Spleen (tissue), 11 donors: ENCODE results near the gene RDH12. TPM values are rescaled to one million over a fixed set of nuclear protein-coding genes. Genes with fewer than 3 reads are reported as not detected.

Experiments used
- DNase-seq: peaks from one replicate; pipeline ENCODE4 v3.0.0-alpha.2; 2020
- H3K27ac ChIP-seq, 8 donors: fragments of 200-600 bp; sonication (generic) in 7 of 8; 1 replicate in 4 of 8; 2 replicates in 4 of 8; pipeline versions ENCODE4 v1.5.0 to v1.8.0; 2016 to 2021; ENCODE audit warnings: inconsistent platforms in 4 of 8, mild to moderate bottlenecking in 4 of 8, moderate library complexity in 1 of 8
- H3K27me3 ChIP-seq, 7 donors: fragments of 200-600 bp; sonication (generic) in 6 of 7; replicated peaks in 1 of 7; 1 replicate in 4 of 7; 2 replicates in 3 of 7; pipeline versions ENCODE4 v1.5.0 to v1.8.0; 2016 to 2021; ENCODE audit warnings: inconsistent platforms in 3 of 7, mild to moderate bottlenecking in 1 of 7
- H3K36me3 ChIP-seq, 6 donors: fragments of 200-600 bp; sonication (generic) in 5 of 6; 1 replicate in 4 of 6; 2 replicates in 2 of 6; pipeline versions ENCODE4 v1.5.0 to v1.8.0; 2016 to 2021; ENCODE audit warnings: inconsistent platforms in 2 of 6
- H3K4me1 ChIP-seq, 6 donors: fragments of 200-600 bp; sonication (generic) in 5 of 6; 1 replicate in 3 of 6; 2 replicates in 3 of 6; pipeline versions ENCODE4 v1.5.0 to v1.8.0; 2016 to 2021; ENCODE audit warnings: inconsistent platforms in 3 of 6
- H3K4me3 ChIP-seq, 8 donors: fragments of 200-600 bp; sonication (generic) in 7 of 8; 1 replicate in 4 of 8; 2 replicates in 4 of 8; pipeline versions ENCODE4 v1.5.0 to v1.8.0; 2016 to 2021; ENCODE audit warnings: inconsistent platforms in 4 of 8, mild to moderate bottlenecking in 4 of 8, moderate library complexity in 2 of 8
- H3K9me3 ChIP-seq, 8 donors: fragments of 200-600 bp; sonication (generic) in 7 of 8; 1 replicate in 4 of 8; 2 replicates in 4 of 8; pipeline versions ENCODE4 v1.5.0 to v1.8.0; 2016 to 2021; ENCODE audit warnings: inconsistent platforms in 4 of 8
- POLR2A ChIP-seq, 3 donors: fragments of 450-650 bp; IDR thresholded peaks; one replicate each; pipeline ENCODE4 v1.5.1; 2017; ENCODE audit warnings: antibody characterized with exemption in 3 of 3, mild to moderate bottlenecking in 1 of 3
- POLR2AphosphoS5 ChIP-seq, 3 donors: sonication (generic); formaldehyde crosslinking; IDR thresholded peaks; one replicate each; pipeline ENCODE4 v1.5.1; 2017; ENCODE audit warnings: antibody characterized with exemption in 3 of 3
- WGBS, 5 donors: extraction: QIAGEN DNeasy Blood & Tissue Kit in 3 of 5; methylation state at CpG; one replicate each; pipeline versions ENCODE4 v1.1.5 to v1.1.7; 2013 to 2018; 5-methylcytosine and 5-hydroxymethylcytosine counted together
- intact Hi-C: fragments of 100-400 bp; cut with DNase I; formaldehyde crosslinking; loops from one replicate; pipeline ENCODE4 v1.15.0; 2023; ENCODE audit warnings: low total_unique reads
- polyA plus RNA-seq, 3 donors: library from polyadenylated mRNA; stranded (reverse); fragments of 200-250 nt; gene quantifications; one replicate each; pipeline ENCODE4 v1.2.1, GENCODE V29; 2013
- total RNA-seq, 7 donors: library from RNA; depleted of rRNA in 3 of 7; stranded (reverse); fragments of >200 nt in 3 of 7; fragmentation: NEBNext Ultra II Directional in 4 of 7; extraction: Animal tissue kit (Norgen Biotek cat#: 25700) in 4 of 7; gene quantifications; one replicate each; pipeline versions ENCODE4 v1.1.0 to v1.2.1, GENCODE V29; 2016 to 2021
- TF ChIP-seq, protein P1 (sequence below), 11 experiments: fragments of 200-600 bp in 7 of 11; fragments of 450-650 bp in 4 of 11; sonication (generic) in 4 of 11; IDR thresholded peaks in 8 of 11; conservative IDR thresholded peaks in 3 of 11; 1 replicate in 7 of 11; 2 replicates in 4 of 11; pipeline versions ENCODE4 v1.4.0 to v1.8.0; 2016 to 2021; ENCODE audit warnings: antibody characterized with exemption in 11 of 11, inconsistent platforms in 4 of 11, mild to moderate bottlenecking in 1 of 11
- donor health status: healthy with polysubstance abuse.
- donor health status: DM: no; HTN: no; CAD: no; lungs with moderate emphysema.
- donor health status: DM: no; HTN: no; CAD: no.
- donor health status: Bipolar disorder and iron deficiency.
- donor health status: healthy.
- donor health status: DM: no; HTN: no; CAD: no.
- donor health status: DM: yes; HTN: yes; CAD: no.

RDH12 gene
- total and polyA plus RNA-seq, 10 donors: 0.08 to 0.10 TPM; not detected in 8

- no peak overlapping the region for H3K27ac ChIP-seq
- DNase-seq: no peak
- H3K4me3 ChIP-seq: no peak overlapping the region
- H3K4me1 ChIP-seq: no peaks in the 10 kb centered on the region
- H3K9me3 ChIP-seq: no peaks in the 10 kb centered on the region
- no peak for TF ChIP-seq POLR2A (IDR thresholded peaks at IDR 0.05)
- TF ChIP-seq POLR2AphosphoS5 (IDR thresholded peaks at IDR 0.05): no peak
- TF ChIP-seq, protein P1, sequence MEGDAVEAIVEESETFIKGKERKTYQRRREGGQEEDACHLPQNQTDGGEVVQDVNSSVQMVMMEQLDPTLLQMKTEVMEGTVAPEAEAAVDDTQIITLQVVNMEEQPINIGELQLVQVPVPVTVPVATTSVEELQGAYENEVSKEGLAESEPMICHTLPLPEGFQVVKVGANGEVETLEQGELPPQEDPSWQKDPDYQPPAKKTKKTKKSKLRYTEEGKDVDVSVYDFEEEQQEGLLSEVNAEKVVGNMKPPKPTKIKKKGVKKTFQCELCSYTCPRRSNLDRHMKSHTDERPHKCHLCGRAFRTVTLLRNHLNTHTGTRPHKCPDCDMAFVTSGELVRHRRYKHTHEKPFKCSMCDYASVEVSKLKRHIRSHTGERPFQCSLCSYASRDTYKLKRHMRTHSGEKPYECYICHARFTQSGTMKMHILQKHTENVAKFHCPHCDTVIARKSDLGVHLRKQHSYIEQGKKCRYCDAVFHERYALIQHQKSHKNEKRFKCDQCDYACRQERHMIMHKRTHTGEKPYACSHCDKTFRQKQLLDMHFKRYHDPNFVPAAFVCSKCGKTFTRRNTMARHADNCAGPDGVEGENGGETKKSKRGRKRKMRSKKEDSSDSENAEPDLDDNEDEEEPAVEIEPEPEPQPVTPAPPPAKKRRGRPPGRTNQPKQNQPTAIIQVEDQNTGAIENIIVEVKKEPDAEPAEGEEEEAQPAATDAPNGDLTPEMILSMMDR (IDR thresholded peaks at IDR 0.05 in 8 of 11, conservative IDR thresholded peaks at IDR 0.05 in 3 of 11): no peak
- H3K27me3 ChIP-seq: peaks cover 0 to 35% (median 0%) of the 10 kb centered on the region in 7 donors
- intact Hi-C loops: no loop called here
- H3K36me3 ChIP-seq: no peaks in the 10 kb centered on the region
Measured at GRCh38 chr14:67728258-67728657, 26.6 kb downstream of the RDH12 start.

GRCh38 chr14:67729072-67729885 is 27.6 kb downstream of the RDH12 start:
- 78 to 85% (median 82%) methylated on average over 19 to 21 of the region's 21 CpGs for WGBS, 5 donors

GRCh38 chr14:67733616-67734015 is 31.9 kb downstream of the RDH12 start:
- 81 to 93% (median 89%) methylated on average over 4 of the region's 4 CpGs for WGBS, 5 donors
- intact Hi-C loops: no loop called here
- Histone ChIP-seq H3K4me1 (no peaks in the 10 kb centered on the region), H3K9me3 (no peaks in the 10 kb centered on the region), H3K27ac (peak overlapping the region in 1 of 8 donors; percentile 59), H3K4me3 (no peak overlapping the region), H3K27me3 (peaks cover 0 to 5% (median 0%) of the 10 kb centered on the region in 7 donors), H3K36me3 (no peaks in the 10 kb centered on the region)
- TF ChIP-seq POLR2AphosphoS5 (IDR thresholded peaks at IDR 0.05) (no peak), POLR2A (IDR thresholded peaks at IDR 0.05) (no peak)
- TF ChIP-seq, protein P1 (IDR thresholded peaks at IDR 0.05 in 8 of 11, conservative IDR thresholded peaks at IDR 0.05 in 3 of 11): no peak
- DNase-seq: no peak

More at GRCh38 chr14:67729072-67729885, 27.6 kb downstream of the RDH12 start:
- no peak for DNase-seq
- Histone ChIP-seq H3K27me3 (peaks cover 0 to 25% (median 0%) of the 10 kb centered on the region in 7 donors), H3K4me3 (no peak overlapping the region), H3K9me3 (no peaks in the 10 kb centered on the region), H3K4me1 (no peaks in the 10 kb centered on the region), H3K27ac (no peak overlapping the region), H3K36me3 (no peaks in the 10 kb centered on the region)
- no peak for TF ChIP-seq POLR2A (IDR thresholded peaks at IDR 0.05)
- TF ChIP-seq, protein P1 (IDR thresholded peaks at IDR 0.05 in 8 of 11, conservative IDR thresholded peaks at IDR 0.05 in 3 of 11): no peak
- no peak for TF ChIP-seq POLR2AphosphoS5 (IDR thresholded peaks at IDR 0.05)
- intact Hi-C loops: no loop called here

DNA sequence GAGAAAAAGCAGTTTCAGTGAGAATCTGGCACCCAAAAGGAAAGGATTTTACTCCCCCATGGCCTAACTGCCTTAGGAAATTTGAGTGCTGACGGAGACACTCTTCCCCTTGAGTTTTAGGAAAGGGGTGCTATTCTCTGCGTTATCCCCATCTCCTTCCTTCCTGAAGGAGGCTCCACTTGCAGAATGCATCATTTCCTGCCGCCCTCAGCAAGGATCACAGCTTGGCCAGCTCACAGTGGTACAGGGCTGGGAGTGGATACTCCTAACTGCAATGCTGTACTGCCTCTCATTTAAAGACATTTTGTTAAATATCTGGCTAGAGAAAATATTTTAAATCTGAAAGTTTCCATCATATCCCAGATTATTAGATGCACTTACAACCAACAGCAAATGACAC is 33.0 kb downstream of the RDH12 start:
- no peaks in the 10 kb centered on the region for H3K9me3 ChIP-seq
- no peak for TF ChIP-seq POLR2A (IDR thresholded peaks at IDR 0.05)
- TF ChIP-seq, protein P1 (IDR thresholded peaks at IDR 0.05 in 8 of 11, conservative IDR thresholded peaks at IDR 0.05 in 3 of 11): no peak
- H3K27ac ChIP-seq: peak overlapping the region in 4 of 8 donors; percentile 44 to 59 (median 52)
- WGBS, 5 donors: 40 to 73% (median 62%) methylated on average over 3 of the region's 3 CpGs
- no peaks in the 10 kb centered on the region for H3K4me1 ChIP-seq
- no peaks in the 10 kb centered on the region for H3K27me3 ChIP-seq
- no peaks in the 10 kb centered on the region for H3K36me3 ChIP-seq
- H3K4me3 ChIP-seq: no peak overlapping the region
- DNase-seq: no peak
- intact Hi-C loops: no loop called here
